Measurements from ENCODE around the gene SLC25A42. TPM values are rescaled to one million over a fixed set of nuclear protein-coding genes. Genes with fewer than 3 reads are reported as not detected.

SLC25A42 gene
- total and polyA plus RNA-seq, 10 donors, result 9.7 to 25.3 (median 16.6) TPM

DNA sequence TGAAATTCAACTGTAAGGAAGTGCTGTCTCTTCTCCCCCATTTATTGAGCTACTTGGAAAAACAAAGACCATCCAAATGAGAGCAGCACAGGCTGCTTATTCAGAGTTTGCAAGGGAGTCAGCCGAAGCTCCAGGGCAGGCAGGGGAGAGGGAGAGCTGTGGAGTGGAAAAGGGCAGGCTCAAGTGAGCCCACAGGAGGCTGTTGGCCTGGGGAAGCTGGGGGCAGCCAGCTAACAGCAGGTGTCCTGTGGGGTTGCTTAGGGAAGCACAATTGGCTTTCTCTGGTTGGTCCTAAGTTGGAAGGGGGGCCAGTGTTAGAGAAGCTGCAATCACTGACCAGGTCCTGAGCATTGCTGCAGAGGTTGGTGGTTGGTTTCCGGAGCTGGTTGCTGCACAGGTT lies 23.9 kb downstream of the SLC25A42 start:
- no peak for DNase-seq
- no peaks in the 10 kb centered on the region for H3K9me3 ChIP-seq
- TF ChIP-seq, protein P1, sequence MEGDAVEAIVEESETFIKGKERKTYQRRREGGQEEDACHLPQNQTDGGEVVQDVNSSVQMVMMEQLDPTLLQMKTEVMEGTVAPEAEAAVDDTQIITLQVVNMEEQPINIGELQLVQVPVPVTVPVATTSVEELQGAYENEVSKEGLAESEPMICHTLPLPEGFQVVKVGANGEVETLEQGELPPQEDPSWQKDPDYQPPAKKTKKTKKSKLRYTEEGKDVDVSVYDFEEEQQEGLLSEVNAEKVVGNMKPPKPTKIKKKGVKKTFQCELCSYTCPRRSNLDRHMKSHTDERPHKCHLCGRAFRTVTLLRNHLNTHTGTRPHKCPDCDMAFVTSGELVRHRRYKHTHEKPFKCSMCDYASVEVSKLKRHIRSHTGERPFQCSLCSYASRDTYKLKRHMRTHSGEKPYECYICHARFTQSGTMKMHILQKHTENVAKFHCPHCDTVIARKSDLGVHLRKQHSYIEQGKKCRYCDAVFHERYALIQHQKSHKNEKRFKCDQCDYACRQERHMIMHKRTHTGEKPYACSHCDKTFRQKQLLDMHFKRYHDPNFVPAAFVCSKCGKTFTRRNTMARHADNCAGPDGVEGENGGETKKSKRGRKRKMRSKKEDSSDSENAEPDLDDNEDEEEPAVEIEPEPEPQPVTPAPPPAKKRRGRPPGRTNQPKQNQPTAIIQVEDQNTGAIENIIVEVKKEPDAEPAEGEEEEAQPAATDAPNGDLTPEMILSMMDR (IDR thresholded peaks at IDR 0.05 in 8 of 11, conservative IDR thresholded peaks at IDR 0.05 in 3 of 11), result no peak
- TF ChIP-seq POLR2AphosphoS5 (IDR thresholded peaks at IDR 0.05) (no peak), POLR2A (IDR thresholded peaks at IDR 0.05) (no peak)
- WGBS, 5 donors, result 86 to 100% (median 94%) methylated on average over 2 of the region's 2 CpGs
- H3K27ac ChIP-seq, result no peak overlapping the region
- H3K27me3 ChIP-seq (replicated peaks in 1 of 7), result no peaks in the 10 kb centered on the region
- H3K36me3 ChIP-seq, result peaks cover 0 to 55% (median 2%) of the 10 kb centered on the region in 6 donors
- no peak overlapping the region for H3K4me3 ChIP-seq
- H3K4me1 ChIP-seq, result no peaks in the 10 kb centered on the region
- intact Hi-C loops (cut with DNase I; ENCODE audit: low total_unique reads), result no loop called here

DNA sequence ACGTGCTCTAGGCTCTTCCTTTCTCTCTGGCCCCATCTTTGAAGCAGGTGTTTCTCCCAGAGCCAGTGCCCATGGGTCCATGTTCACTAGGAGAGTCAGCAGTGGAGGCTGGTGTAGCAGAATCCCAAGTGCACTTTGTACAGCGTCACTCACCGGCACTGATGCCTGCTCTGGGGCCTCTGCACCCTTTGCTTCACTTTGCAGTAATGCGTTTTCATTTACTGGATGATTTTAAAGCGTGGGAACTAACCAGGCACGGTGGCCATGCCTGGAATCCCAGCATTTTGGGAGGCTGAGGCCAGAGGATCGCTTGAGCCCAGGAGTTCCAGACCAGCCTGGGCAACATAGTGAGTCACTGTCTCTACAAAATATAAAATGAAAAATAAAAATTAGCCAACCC lies 30.7 kb downstream of the SLC25A42 start:
- no peak for TF ChIP-seq POLR2A (IDR thresholded peaks at IDR 0.05)
- TF ChIP-seq, protein P1 (IDR thresholded peaks at IDR 0.05 in 8 of 11, conservative IDR thresholded peaks at IDR 0.05 in 3 of 11), result no peak
- TF ChIP-seq POLR2AphosphoS5 (IDR thresholded peaks at IDR 0.05), result no peak
- intact Hi-C loops (cut with DNase I; ENCODE audit: low total_unique reads), result no loop called here

DNA sequence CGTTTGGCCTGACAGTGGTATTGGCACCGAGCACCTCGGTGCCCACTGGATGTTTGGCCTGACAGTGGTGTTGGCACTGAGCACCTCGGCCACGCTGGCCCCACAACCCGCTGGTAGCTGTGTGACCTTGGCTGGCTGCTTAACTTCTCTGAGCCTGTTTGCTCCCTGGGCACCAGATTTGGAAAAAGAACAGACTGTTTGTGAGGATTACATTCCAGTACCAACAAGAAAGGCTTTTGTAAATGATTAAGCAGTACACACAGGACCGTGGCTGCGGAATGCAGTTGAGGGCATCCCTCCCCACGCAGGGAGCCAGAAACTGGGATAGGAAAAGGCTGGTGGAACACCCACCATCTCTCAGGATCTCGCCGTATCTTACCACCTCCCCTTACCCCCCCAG lies 31.9 kb downstream of the SLC25A42 start:
- Histone ChIP-seq H3K4me3 (no peak overlapping the region), H3K36me3 (peaks cover 0 to 73% (median 19%) of the 10 kb centered on the region in 6 donors), H3K27ac (no peak overlapping the region), H3K27me3 (replicated peaks in 1 of 7) (no peaks in the 10 kb centered on the region), H3K4me1 (no peaks in the 10 kb centered on the region), H3K9me3 (no peaks in the 10 kb centered on the region)
- intact Hi-C loops (cut with DNase I; ENCODE audit: low total_unique reads), result no loop called here
- peak in 1 of 3 donors; percentile 14 for TF ChIP-seq POLR2AphosphoS5 (IDR thresholded peaks at IDR 0.05)
- TF ChIP-seq, protein P1 (IDR thresholded peaks at IDR 0.05 in 8 of 11, conservative IDR thresholded peaks at IDR 0.05 in 3 of 11), result no peak
- no peak for DNase-seq
- 87 to 93% (median 87%) methylated on average over 11 of the region's 11 CpGs for WGBS, 5 donors

More for the DNA sequence above, 30.7 kb downstream of the SLC25A42 start:
- no peak overlapping the region for H3K27ac ChIP-seq
- H3K36me3 ChIP-seq, result peaks cover 0 to 63% (median 18%) of the 10 kb centered on the region in 6 donors
- no peaks in the 10 kb centered on the region for H3K27me3 ChIP-seq (replicated peaks in 1 of 7)
- 83 to 98% (median 92%) methylated on average over 7 of the region's 7 CpGs for WGBS, 5 donors
- H3K4me1 ChIP-seq, result no peaks in the 10 kb centered on the region
- no peak for DNase-seq
- H3K9me3 ChIP-seq, result no peaks in the 10 kb centered on the region
- no peak overlapping the region for H3K4me3 ChIP-seq

DNA sequence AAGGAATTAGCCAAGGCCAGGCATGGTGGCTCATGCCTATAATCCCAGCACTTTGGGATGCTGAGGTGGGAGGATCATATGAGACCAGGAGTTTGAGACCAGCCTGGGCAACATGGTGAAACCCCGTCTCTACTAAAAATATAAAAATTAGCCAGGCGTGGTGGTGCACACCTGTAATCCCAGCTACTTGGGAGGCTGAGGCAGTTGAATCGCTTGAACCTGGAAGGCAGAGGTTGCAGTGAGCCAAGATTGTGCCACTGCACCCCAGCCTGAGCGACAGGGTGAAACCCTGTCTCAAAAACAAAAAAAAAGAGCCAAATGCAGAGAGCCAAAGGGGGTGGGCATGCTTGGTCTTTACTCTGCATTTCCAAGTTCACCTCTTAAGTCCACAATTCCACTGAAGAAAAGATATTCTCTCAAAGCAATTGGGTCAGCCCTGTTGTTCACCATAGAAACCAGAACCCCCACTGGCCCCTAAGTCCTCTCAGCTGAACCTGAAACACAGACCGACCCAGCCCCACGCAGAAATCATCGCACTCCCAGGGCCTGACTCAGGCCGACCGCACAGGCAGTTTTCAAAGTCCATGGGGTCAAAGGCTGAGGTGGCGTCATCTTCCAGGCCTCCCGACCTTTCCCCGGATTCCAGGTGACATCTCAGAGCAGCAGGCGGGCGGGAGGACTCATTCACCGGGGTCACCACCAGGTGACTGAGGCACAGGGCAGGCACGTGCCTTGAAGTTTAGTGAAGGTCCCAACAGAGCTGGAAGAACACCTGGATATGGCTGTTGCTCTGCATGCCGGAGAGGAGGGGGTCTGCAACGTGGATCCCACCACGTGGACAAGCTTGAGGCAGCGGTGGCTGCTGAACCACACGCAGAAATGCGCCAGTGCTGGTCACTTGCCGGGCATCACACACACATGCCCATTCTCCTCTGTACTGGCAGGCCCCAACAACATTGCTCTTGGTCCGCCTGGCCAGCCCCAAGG lies 33.1 kb downstream of the SLC25A42 start:
- no peak for DNase-seq
- TF ChIP-seq POLR2AphosphoS5 (IDR thresholded peaks at IDR 0.05) (no peak), POLR2A (IDR thresholded peaks at IDR 0.05) (no peak)
- TF ChIP-seq, protein P1 (IDR thresholded peaks at IDR 0.05 in 8 of 11, conservative IDR thresholded peaks at IDR 0.05 in 3 of 11), result no peak
- intact Hi-C loops (cut with DNase I; ENCODE audit: low total_unique reads), result no loop called here

More for the DNA sequence above, 33.1 kb downstream of the SLC25A42 start:
- Histone ChIP-seq H3K27me3 (replicated peaks in 1 of 7) (no peaks in the 10 kb centered on the region), H3K27ac (no peak overlapping the region), H3K9me3 (no peaks in the 10 kb centered on the region), H3K4me1 (no peaks in the 10 kb centered on the region), H3K36me3 (peaks cover 0 to 81% (median 20%) of the 10 kb centered on the region in 6 donors), H3K4me3 (no peak overlapping the region)
- WGBS, 5 donors, result 93 to 96% (median 95%) methylated on average over 18 to 24 of the region's 24 CpGs
